GM19467 (cell line): Measurements from ENCODE around the gene PARD3.

Experiments
- ATAC-seq: cut with Tn5 transposase; IDR thresholded peaks from one replicate; pipeline ENCODE4 v1.9.1; 2021; ENCODE audit warnings: mild to moderate bottlenecking, moderate library complexity; ENCODE audit not compliant: unreplicated experiment

The PARD3 gene

GRCh38 chr10:34183016-34183796 is 631.9 kb downstream of the PARD3 start:
- ATAC-seq: no peak

- ATAC-seq: no peak
Observed at GRCh38 chr10:34181553-34182300, 633.4 kb downstream of the PARD3 start.

- ATAC-seq: no peak
Observed at GRCh38 chr10:34180749-34181148, 634.3 kb downstream of the PARD3 start.

GRCh38 chr10:34179280-34179679 is 635.8 kb downstream of the PARD3 start:
- no peak for ATAC-seq

- ATAC-seq: no peak
Observed at GRCh38 chr10:34178756-34179155, 636.3 kb downstream of the PARD3 start.

- no peak for ATAC-seq
Observed at GRCh38 chr10:34178196-34178595, 636.9 kb downstream of the PARD3 start.

- no peak for ATAC-seq
Observed at GRCh38 chr10:34177445-34177844, 637.7 kb downstream of the PARD3 start.

- no peak for ATAC-seq
Observed at GRCh38 chr10:34176351-34176750, 638.7 kb downstream of the PARD3 start.

- ATAC-seq: no peak
Observed at GRCh38 chr10:34175121-34175520, 640.0 kb downstream of the PARD3 start.

GRCh38 chr10:34172936-34173533 is 642.1 kb downstream of the PARD3 start:
- ATAC-seq: no peak

GRCh38 chr10:34171957-34172527 is 643.1 kb downstream of the PARD3 start:
- no peak for ATAC-seq

GRCh38 chr10:34169677-34170076 is 645.4 kb downstream of the PARD3 start:
- no peak for ATAC-seq

- no peak for ATAC-seq
Observed at GRCh38 chr10:34169131-34169530, 646.0 kb downstream of the PARD3 start.

- no peak for ATAC-seq
Observed at GRCh38 chr10:34168439-34168838, 646.7 kb downstream of the PARD3 start.

- no peak for ATAC-seq
Observed at GRCh38 chr10:34166823-34167222, 648.3 kb downstream of the PARD3 start.

GRCh38 chr10:34166354-34166753 is 648.7 kb downstream of the PARD3 start:
- no peak for ATAC-seq

- ATAC-seq: no peak
Observed at GRCh38 chr10:34164029-34164428, 651.1 kb downstream of the PARD3 start.

- no peak for ATAC-seq
Observed at GRCh38 chr10:34163075-34163905, 651.8 kb downstream of the PARD3 start.

GRCh38 chr10:34161777-34162370 is 653.2 kb downstream of the PARD3 start:
- no peak for ATAC-seq

- ATAC-seq: no peak
Observed at GRCh38 chr10:34160595-34160994, 654.5 kb downstream of the PARD3 start.
